Activated naive CD4-positive, alpha-beta T cell treated with Interleukin-2 at 50 U/mL for 16 hours (primary cell): ENCODE results near the gene HSDL1.
A peak's percentile ranks its signal among the peaks of the same experiment; 100 is the strongest.

Experiments
- DNase-seq: peaks from one replicate; pipeline ENCODE4 v3.0.0-alpha.2; 2020

HSDL1 gene

GRCh38 chr16:84175350-84176081, 30.5 kb upstream of the HSDL1 start:
- DNase-seq: peak; percentile 58

GRCh38 chr16:84174396-84174795, 29.4 kb upstream of the HSDL1 start:
- no peak for DNase-seq

GRCh38 chr16:84169765-84170310, 24.9 kb upstream of the HSDL1 start:
- no peak for DNase-seq

GRCh38 chr16:84166796-84167695, 22.1 kb upstream of the HSDL1 start:
- DNase-seq: peak; percentile 44

DNA sequence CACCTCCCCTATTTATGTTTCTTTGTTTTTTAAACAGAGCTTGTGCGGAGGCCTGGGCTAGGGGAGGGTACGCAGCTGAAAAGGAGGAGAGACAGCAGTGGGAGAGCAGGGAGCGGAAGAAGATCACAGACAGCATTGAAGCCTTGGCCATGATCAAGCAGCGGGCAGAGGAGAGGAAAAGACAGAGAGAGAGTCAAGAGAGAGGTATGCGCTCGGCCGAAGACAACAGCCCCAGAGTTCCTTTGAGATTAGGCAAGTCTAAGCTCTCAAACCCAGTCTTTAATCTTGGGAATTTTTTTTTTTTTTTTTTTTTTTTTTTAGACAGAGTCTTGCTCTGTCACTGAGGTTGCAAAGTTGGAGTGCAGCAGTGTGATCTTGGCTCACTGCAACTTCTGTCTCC, 20.8 kb upstream of the HSDL1 start:
- no peak for DNase-seq

- DNase-seq: no peak
Measured at GRCh38 chr16:84161801-84162200, 16.8 kb upstream of the HSDL1 start.

DNA sequence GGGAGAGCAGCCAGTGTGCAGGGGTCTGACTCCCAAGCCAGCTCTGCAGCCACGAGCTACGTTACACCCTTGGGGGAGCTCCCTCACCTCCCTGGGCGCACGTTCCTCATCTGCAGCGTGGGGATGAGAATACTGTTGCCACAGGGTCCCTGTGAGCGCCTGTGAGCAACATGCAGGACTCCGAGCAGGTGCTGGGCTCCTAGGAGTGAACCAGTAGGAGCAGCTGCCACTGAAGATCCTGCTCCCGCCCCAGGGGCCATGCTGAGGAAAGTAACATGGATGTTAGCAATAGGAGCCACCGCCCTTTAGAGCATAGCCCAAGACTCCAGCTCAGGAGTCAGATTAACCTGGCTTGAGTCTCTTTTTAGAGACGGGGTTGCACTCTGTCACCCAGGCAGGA, 16.1 kb upstream of the HSDL1 start:
- no peak for DNase-seq

DNA sequence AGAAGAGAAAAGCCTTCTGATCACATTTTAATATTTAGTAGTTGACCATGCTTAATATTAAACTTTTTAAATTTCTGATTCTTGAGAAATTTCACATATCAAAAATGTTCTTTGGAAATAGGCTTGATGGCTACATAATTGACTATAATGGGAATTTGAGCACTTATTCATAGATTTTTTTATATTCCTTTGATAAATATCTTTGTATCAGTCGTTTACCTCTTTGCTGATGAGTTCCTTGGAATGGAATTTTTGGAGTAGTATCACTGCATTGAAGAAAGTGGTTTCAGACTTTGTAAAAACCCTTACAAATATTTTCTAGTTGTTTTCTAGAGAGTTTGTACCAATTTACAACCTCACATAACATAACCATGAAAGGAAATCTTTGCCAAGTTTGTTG, 14.8 kb upstream of the HSDL1 start:
- DNase-seq: no peak

GRCh38 chr16:84159007-84159406, 14.0 kb upstream of the HSDL1 start:
- DNase-seq: no peak

DNA sequence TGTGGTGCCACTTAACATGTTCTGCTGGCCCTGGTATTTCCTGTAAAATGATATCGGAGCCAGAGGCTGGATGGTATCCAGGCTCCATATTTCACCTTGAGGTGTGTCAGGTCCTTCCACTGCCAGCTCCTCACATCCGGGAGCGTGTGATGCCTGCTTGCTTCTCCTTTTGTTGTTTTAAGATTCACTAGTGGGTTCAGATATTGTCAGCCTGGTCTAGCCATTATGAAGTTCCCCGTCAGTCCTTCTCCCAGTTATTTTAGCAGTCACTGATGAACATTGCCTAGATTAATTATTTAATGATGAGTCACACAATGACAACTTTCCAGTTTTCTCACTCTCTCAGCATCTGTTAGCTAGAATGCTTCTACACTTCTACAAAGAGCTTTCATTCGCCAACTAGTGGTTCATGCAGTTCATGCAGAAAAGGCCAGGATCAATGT, 11.4 kb upstream of the HSDL1 start:
- DNase-seq: no peak

- no peak for DNase-seq
Measured at GRCh38 chr16:84155771-84156170, 10.8 kb upstream of the HSDL1 start.

DNA sequence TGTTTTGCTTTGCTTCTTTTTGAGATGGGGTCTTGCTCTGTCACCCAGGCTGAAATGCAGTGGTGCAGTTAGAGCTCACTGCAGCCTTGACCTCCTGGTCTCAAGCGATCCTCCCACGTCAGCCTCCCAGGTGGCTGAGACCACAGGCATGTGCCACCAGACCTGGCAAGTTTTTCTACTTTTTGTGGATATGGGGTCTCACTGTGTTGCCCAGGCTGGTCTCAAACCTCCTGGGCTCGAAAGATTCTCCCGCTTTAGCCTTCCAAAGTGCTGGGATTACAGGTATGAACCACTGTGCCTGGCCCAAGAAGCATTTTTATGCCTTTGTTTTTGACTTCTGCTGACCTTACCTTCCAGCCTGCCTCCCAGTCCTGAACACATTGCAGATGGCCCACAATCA, 10.2 kb upstream of the HSDL1 start:
- no peak for DNase-seq

- DNase-seq: no peak
Measured at GRCh38 chr16:84153660-84154214, 8.8 kb upstream of the HSDL1 start.

DNA sequence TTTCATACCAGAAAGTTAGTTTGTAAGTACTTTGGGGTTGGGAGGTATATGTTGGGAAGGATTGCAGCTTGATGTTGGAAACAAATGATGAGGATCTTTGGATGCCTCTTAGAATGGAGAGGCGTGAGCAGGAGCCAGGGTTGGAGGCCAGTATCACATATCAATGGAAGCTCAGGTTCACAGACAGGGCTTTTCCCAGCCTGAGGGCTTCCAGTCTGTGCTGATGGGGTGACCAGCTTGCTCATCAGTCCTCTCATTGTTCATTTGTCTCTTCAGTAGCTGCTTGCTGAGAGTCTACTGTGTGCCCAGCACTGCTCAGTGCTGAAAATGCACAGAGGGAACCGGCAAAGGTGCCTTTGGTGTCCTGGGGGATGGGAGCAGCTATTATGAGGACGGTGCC, 5.9 kb upstream of the HSDL1 start:
- DNase-seq: no peak

- DNase-seq: peak; percentile 44
Measured at GRCh38 chr16:84144209-84144858, 643 bp downstream of the HSDL1 start.

DNA sequence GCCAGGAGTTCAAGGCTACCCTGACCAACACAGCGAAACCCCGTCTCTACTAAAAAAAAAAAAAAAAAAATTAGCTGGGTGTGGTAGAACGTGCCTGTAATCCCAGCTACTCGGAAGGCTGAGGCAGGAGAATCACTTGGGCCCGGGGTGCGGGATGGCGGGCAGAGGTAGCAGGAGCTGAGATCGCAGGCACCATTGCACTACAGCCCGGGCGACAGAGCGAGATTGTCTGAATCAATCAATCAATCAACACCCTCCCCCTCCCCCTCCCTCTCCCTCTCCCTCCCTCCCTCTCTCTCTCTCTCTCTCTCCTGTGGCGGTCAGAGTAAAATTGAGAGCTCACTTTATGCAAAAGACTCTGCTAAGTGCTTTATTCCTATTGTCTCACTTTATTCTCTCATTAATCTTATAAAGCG, 1.2 kb downstream of the HSDL1 start:
- DNase-seq: no peak

GRCh38 chr16:84143081-84143480, 1.9 kb downstream of the HSDL1 start:
- DNase-seq: no peak

DNA sequence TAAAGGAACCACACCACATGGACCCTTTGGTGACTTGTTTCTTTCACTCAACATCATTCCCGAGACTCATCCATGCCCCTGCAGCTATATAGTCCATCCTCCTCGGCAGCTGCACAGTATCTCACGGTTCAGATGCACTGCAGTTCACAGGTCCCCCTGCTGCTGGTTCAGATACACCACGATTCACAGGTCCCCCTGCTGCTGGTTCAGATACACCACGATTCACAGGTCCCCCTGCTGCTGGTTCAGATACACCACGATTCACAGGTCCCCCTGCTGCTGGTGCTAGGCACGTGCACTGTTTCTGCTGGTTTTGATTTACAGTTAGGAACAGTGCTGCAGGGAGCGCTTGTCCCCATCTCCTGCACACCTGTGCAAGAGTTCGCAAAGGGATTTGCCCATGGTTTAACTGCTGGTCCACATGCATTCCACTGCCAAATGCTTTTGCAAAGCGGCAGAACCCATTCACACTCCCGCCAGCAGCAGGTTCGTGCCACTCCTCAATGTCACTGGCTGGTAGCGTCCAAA, 3.8 kb downstream of the HSDL1 start:
- no peak for DNase-seq

DNA sequence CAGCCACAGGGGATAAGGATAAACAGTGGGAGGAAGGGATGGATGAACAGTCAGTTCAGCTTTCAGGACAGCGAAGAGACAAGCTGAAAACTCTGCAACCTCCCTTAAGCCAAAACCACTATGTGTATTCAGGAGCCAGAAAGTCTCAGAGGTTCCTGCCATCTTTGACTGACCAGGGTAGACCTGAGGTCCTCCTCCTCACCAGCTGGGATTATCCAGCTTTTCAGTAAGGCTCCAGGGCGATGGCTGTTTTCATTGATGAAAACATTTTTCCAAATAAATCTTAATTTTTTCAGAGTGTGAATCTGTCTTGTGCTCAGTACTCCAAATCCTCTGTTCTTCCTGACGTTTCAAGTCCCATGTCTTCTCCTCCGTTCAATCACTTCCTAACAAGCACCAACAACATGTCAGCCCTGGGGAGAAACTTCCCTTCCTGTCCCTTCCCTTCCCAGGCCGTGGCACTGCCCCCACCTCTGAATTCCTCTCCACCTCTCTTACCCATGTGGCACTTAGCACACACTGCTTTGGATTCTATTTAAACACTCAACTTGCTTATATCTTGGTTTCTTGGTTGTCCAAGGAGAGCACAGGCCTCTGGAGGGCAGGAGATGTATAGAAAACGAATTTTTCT, 5.2 kb downstream of the HSDL1 start:
- no peak for DNase-seq

DNA sequence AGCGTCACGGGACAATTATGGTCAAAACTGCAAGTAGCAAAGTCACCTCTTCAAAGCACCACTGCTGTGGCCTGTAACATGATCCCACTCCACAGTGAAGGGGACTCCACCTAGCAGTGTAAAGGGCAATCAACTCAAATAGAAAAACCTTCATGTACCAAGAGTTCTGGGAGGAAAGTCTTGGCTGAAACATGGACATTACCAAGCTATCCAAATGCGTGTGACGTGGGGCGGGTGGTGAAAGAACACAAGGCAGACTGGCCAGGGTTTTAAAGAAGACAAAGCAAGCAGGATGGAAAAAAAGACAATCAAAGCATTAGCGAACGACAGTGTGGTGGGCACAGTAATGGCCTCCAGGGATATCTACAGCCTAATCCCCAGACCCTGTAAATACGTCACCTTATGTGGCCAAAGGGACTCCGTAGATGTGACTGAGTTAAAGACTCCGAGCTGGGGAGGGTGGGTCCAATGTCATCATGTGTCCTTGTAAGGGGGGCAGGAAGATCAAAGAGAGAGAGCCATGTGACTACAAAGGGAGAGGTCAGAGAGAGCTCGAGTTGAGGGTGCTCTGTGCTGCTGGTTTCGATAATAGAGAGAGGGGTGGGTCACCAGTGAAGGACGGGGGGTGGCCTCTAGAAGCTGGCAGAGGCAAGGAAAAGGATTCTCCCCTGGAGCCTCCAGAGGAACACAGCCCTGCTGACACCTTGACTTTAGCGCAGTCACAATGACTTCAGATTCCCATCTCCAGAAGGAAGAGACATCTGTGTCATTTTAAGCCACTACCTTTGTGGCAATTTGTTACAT, 6.0 kb downstream of the HSDL1 start:
- no peak for DNase-seq

DNA sequence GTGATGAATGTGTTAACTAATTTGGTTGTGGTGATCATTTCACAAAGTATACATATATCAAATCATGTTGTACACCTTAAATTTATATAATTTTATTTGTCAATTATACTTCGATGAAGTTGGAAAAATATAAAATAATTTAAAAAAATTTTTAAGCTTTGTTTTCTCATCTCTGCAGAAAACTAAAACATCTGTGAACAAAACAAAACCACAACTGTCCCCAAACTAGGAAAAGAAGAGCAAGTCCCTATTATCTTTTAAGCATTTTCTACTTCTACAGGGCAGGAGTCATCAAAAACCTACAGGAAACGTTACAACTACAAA, 6.5 kb downstream of the HSDL1 start:
- no peak for DNase-seq
